HG03457 (cell line): ENCODE measurements around the gene PCNX2.

Experiments used
- ATAC-seq: cut with Tn5 transposase; IDR thresholded peaks from one replicate; pipeline ENCODE4 v1.9.1; 2021; ENCODE audit warnings: moderate number of reproducible peaks; ENCODE audit not compliant: unreplicated experiment

The PCNX2 gene

DNA sequence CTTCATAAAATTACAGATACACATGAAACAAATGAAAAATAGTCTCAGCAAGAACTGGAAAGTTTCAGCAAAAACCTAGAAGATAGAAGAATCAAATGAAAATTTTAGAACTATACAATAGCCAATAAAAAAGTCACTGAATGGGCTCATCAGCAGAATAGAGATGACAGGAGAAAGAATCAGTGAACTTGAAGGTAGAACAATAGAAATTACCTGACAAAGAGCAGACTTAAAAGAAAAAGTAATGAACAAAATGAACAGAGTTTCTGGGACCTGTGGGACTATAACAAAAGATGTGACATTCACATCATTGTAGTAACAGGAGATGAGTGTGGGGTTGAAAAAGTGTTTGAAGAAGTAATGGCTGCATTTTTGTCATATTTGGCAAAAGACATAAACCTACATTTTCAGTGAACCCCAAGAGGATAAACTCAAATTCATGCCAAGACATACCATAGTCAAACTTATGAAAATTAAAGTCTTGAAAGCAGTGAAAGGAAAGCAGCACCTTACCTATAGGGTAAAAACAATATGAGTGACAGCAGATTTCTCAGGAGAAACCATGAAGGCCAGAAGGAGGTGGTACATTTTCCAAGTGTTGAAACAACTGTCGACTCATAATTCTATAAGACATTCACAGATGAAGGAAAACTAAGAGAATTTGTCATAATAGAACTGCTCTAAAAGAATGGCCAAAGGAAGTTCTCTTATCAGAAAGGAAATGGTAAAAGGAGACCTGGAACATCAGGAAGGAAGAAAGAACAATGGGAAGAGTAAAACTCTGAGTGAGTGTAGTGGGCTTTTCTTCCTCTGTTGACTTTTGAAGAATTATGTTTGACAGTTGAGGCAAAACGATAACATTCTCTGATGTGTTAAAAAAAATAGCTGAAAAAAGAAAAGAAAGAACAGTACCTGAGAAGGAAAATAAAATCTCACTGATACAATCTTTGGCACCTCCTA, 321.6 kb downstream of the PCNX2 start:
- no peak for ATAC-seq

DNA sequence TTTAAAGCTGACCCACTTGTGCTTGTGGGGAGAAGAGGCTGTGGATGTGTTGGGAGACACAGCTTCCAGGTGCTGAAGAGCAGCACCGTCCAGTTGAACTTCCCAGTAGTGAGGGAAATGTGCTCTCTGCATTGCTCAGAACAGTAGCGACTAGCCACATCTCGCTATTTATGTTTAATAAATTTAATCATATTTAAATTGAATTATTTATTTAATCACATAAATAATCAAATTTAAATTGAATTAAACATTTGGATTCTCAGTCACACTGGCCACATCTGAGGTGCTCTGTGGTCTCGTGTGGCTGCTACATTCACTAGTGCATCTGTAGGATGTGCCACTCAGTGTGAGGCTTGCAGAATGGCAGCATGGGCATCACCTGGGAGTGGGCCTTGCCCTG, 325.0 kb downstream of the PCNX2 start:
- no peak for ATAC-seq

- ATAC-seq = no peak
Observed at GRCh38 chr1:232969799-232970198, 325.7 kb downstream of the PCNX2 start.

GRCh38 chr1:232968965-232969364, 326.6 kb downstream of the PCNX2 start:
- no peak for ATAC-seq

- no peak for ATAC-seq
Observed at GRCh38 chr1:232968391-232968790, 327.1 kb downstream of the PCNX2 start.

DNA sequence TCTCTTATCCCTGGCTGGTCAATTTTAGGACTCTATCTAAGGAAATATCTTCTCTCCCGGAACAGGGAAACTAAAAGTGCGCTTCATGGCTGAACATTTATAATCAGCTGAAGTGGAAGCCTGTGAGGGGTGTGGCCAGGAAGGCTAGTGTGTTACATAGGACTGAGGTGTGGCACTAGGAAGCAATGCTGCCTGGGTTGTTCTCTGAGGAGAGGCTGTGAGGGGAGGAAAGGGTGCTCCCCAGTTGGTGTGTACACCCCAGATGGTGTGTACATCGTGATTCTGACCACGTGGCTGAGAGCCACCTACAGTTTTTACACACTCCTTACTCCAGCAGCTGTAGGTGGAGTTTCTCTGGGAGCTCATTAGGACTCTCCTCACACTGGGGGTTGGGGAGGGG, 328.9 kb downstream of the PCNX2 start:
- no peak for ATAC-seq

DNA sequence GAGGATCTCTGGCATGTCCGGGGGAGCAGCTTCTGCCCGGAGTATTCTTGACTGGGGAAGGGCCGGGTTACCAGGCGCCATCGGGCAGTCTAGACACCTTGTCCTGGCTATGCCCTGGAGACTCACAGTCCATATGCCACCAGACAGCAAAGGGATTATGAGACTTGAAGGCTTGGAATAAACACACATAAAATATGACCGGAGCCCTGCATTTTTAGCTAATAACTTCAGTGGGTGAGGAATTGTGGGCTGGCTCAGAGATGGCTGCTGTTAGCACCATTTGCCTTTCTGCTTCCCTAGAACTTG, 329.7 kb downstream of the PCNX2 start:
- no peak for ATAC-seq

- ATAC-seq = no peak
Observed at GRCh38 chr1:232965124-232965911, 330.2 kb downstream of the PCNX2 start.

DNA sequence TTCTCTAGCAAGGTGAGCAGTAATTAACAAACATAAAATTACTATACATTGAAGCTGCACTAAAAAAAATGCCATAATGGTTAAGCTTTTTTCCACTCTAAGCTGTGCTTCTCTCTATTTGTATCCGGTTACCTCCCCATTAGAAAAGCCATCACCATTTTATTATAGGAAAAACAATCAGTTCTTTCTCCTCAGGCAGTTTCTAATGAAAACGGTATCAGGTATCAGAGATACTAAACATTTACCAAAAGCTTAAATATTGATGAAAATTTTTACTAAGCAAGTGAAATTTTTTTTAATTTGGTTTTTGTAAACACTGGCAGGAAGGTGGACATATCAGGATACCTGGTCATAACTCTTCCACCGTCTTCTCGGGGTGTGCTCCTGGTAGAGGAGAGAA, 330.9 kb downstream of the PCNX2 start:
- no peak for ATAC-seq

- ATAC-seq = no peak
Observed at GRCh38 chr1:232962761-232963745, 332.5 kb downstream of the PCNX2 start.

GRCh38 chr1:232958067-232958466, 337.5 kb downstream of the PCNX2 start:
- no peak for ATAC-seq

DNA sequence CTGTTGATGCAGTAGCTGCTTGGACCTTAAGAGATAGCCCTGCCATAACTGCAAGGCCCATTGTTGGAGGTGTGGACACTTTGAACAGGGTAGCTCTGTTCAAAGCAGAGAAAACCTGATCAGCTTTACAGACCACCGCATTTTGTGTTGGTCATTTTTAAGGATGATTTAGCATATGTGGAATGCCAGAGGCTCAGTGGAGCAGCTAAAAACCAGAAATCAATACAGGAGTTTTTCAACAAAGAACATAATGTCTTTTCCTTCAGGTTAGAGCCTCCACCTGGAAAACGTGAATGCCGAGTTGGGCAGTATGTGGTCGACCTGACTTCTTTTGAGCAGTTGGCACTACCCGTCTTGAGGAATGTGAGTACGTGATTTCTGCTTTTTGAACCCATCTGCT, 339.4 kb downstream of the PCNX2 start:
- ATAC-seq = no peak

- ATAC-seq = no peak
Observed at GRCh38 chr1:232954594-232955365, 340.7 kb downstream of the PCNX2 start.

DNA sequence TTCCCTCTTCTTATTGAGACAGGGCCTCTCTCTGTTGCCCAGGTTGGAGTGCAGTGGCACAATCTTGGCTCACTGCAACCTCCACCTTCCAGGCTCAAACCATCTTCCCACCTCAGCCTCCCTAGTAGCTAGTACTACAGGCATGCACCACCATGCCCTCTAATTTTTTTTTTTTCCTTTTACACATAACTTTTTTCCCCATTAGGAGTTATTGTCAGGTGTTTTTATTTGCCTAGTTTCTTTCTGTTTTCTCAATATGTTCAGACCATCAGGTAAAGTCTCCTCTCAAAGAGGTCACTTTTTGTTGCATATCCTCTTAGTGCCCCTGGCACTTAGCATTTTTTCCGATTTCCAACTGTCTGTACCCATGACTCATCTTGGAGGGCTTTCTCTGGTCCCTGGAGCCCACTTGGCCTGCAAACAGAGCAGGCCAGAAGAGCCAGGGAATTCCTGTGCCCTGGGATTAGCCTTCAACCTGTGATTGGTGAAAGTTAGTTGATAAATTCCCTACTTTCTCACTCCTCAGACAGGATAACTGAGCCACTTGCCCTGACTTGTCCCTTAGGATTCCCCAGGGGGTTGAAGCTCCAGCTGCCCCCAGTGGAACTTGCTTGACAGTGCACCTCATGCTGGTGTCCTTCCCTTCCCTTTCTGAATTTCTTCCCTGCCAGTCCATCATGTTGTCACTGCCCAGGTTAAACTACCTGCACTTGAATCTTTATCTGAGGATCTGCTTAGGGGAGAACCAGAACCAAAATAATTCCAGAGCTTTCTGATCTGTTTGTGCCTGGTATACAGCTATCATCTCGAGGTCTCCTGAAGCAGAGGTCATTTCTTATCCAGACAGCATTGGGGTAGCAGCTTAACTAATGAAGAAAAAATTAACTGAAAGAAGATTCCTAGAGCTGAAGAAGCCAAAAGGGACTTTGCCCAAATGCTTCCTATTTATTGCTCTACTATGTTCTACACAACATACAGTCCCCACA, 342.7 kb downstream of the PCNX2 start:
- peak; percentile 44 for ATAC-seq

GRCh38 chr1:232951605-232952004, 343.9 kb downstream of the PCNX2 start:
- no peak for ATAC-seq

DNA sequence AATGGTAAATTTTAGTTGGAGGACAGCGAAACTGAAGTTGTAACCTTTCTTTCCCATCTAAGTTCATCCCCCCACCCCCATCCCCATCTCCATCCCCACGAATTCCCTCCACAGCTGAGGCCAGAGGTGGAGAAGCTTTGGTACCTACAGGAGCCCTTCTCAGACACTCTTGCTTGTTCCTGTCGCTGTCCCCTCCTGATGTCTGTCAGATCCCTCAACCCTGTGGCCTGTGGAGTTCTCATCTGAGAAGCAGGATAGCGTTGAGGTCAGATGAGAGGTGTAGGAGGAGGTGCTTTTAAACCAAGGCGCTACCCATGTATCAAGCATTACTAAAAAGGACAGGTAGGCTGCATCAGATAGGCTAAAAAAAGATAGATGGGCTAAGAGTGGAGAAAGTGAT, 344.3 kb downstream of the PCNX2 start:
- no peak for ATAC-seq

DNA sequence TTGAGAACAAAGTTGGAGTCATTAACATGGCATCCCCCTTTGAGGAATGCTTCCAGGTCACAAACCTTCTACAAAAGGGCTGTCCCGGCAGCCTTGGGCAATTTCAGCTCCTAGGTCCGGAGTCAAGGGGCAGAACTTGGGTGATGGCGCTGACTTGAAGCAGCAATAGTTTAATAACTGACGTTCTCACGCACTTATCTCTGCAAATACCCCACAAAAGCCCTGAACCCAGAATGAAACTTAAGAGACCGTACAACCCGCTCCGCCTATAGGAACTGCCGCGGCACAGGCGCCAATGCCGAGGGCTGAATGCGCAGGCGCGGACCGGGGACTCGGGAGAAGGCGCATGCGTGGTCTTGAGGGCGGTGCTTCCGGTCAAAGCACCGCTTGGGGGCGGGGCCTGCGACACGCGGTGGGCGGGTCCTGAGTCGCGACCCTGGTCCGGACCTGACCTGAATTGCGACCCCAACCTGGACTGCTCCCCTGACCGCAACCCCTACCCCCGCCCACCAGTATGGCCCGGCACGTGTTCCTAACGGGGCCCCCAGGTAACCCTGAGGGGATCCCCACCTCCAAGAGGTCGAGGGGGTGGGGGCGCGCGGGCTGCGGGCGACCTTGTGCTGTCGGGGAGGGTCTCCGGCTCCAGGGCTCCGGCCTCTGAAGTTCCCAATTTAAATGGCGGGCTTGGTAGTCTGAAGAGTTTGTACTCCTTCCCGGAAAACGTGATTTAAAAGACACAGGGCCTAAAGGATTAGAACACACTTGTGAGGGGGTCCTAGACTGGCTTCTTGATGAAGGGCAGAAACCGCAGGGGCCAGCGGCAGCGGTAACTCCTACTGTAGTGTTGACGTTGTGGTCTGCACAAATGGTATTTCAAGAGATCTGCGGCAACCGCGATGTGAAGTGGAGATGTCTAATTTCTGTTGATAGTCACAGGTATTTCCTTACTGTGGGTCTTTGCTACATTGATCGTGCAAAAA, 345.0 kb downstream of the PCNX2 start, which contains the start of gene NTPCR:
NTPCR (plus strand) TSS at position 415 of the 980 bp plus-strand sequence; CDS start at position 515, 100 bp downstream.
- peak; percentile 77 for ATAC-seq
